Stimulated activated naive CD8-positive, alpha-beta T cell treated with anti-CD3 and anti-CD28 coated beads, Interleukin-15, amount 100 ng/mL, for 72 hours (primary cell): ENCODE measurements around the gene ELL3.
"Not testable (repeated sequence)": the region's sequence is repeated elsewhere in the genome, so short reads cannot be mapped to it uniquely, and the experiment has no call there.

Experiments
- ATAC-seq: fragments of 150-1000 bp; cut with Tn5 transposase; 2 replicates; pipeline ENCODE4 v1.10.0; 2021; ENCODE audit warnings: mild to moderate bottlenecking, moderate library complexity
- DNase-seq, 2 donors: peaks; one replicate each; pipeline ENCODE4 v3.0.0; 2021 to 2022
- H3K27ac Mint-ChIP-seq, 2 donors: one replicate each; pipeline ENCODE4 v1.8.0; 2022; ENCODE audit warnings: mild to moderate bottlenecking in 2 of 2, mixed read lengths in 2 of 2, moderate library complexity in 2 of 2
- H3K27me3 Mint-ChIP-seq: one replicate; pipeline ENCODE4 v1.8.0; 2022; ENCODE audit warnings: mixed read lengths
- H3K4me1 Mint-ChIP-seq: one replicate; pipeline ENCODE4 v1.8.0; 2022; ENCODE audit warnings: mild to moderate bottlenecking, mixed read lengths
- H3K4me3 Mint-ChIP-seq, 2 donors: one replicate each; pipeline ENCODE4 v1.8.0; 2022; ENCODE audit warnings: mild to moderate bottlenecking in 2 of 2, mixed read lengths in 2 of 2, moderate library complexity in 1 of 2
- H3K9me3 Mint-ChIP-seq, 2 donors: one replicate each; pipeline ENCODE4 v1.8.0; 2022; ENCODE audit warnings: mixed read lengths in 2 of 2

The ELL3 gene

GRCh38 chr15:43769584-43770228, 7.1 kb downstream of the ELL3 start:
- no peak overlapping the region for H3K27ac Mint-ChIP-seq
- H3K4me3 Mint-ChIP-seq, result no peak overlapping the region
- no peaks in the 10 kb centered on the region for H3K27me3 Mint-ChIP-seq
- no peaks in the 10 kb centered on the region for H3K9me3 Mint-ChIP-seq
- DNase-seq, result peak; percentile 42 to 45
- no peaks in the 10 kb centered on the region for H3K4me1 Mint-ChIP-seq
- peak; percentile 70 for ATAC-seq

GRCh38 chr15:43763819-43764446, 12.8 kb downstream of the ELL3 start:
- Mint-ChIP-seq H3K27me3 (no peaks in the 10 kb centered on the region), H3K27ac (peak overlapping the region in 1 of 2 donors; percentile 53), H3K4me3 (no peak overlapping the region), H3K4me1 (no peaks in the 10 kb centered on the region), H3K9me3 (no peaks in the 10 kb centered on the region)
- DNase-seq (no peak), ATAC-seq (no peak)

GRCh38 chr15:43762824-43763223, 13.9 kb downstream of the ELL3 start:
- no peak overlapping the region for H3K4me3 Mint-ChIP-seq
- no peak overlapping the region for H3K27ac Mint-ChIP-seq
- H3K9me3 Mint-ChIP-seq, result no peaks in the 10 kb centered on the region
- no peaks in the 10 kb centered on the region for H3K27me3 Mint-ChIP-seq
- ATAC-seq, result no peak
- no peaks in the 10 kb centered on the region for H3K4me1 Mint-ChIP-seq
- no peak for DNase-seq

GRCh38 chr15:43751885-43752284, 24.9 kb downstream of the ELL3 start:
- H3K9me3 Mint-ChIP-seq, result no peaks in the 10 kb centered on the region
- H3K4me1 Mint-ChIP-seq, result peaks cover 51% of the 10 kb centered on the region
- H3K27me3 Mint-ChIP-seq, result no peaks in the 10 kb centered on the region
- H3K4me3 Mint-ChIP-seq, result peak overlapping the region in 1 of 2 donors; percentile 9
- H3K27ac Mint-ChIP-seq, result peak overlapping the region in 1 of 2 donors; percentile 1
- ATAC-seq, result no peak
- DNase-seq, result no peak

- DNase-seq (peak; percentile 33 to 65), ATAC-seq (peak; percentile 64)
- Mint-ChIP-seq H3K4me1 (peaks cover 57% of the 10 kb centered on the region), H3K4me3 (peak overlapping the region; percentile 76 to 82), H3K9me3 (no peaks in the 10 kb centered on the region), H3K27me3 (no peaks in the 10 kb centered on the region), H3K27ac (peak overlapping the region in 1 of 2 donors; percentile 67)
Observed at GRCh38 chr15:43749690-43750345, 26.9 kb downstream of the ELL3 start.

- DNase-seq (no peak), ATAC-seq (no peak)
- H3K4me1 Mint-ChIP-seq, result peaks cover 57% of the 10 kb centered on the region
- H3K4me3 Mint-ChIP-seq, result peak overlapping the region; percentile 92 to 93
- H3K9me3 Mint-ChIP-seq, result no peaks in the 10 kb centered on the region
- peak overlapping the region in 1 of 2 donors; percentile 69 for H3K27ac Mint-ChIP-seq
- H3K27me3 Mint-ChIP-seq, result no peaks in the 10 kb centered on the region
Observed at GRCh38 chr15:43748376-43748775, 28.4 kb downstream of the ELL3 start.

- H3K4me1 Mint-ChIP-seq, result peaks cover 47% of the 10 kb centered on the region
Observed at GRCh38 chr15:43746903-43747309, 29.9 kb downstream of the ELL3 start.

GRCh38 chr15:43746245-43746902, 30.4 kb downstream of the ELL3 start, which contains the start of gene PDIA3:
Gene PDIA3, plus strand, starts transcription at chr15:43746438. Its CDS starts 102 bp downstream, at chr15:43746540.
- H3K9me3 Mint-ChIP-seq, H3K27me3 Mint-ChIP-seq: not testable (repeated sequence)
- ATAC-seq (peak; percentile 87), DNase-seq (peak; percentile 87 to 88)
- peaks cover 43% of the 10 kb centered on the region for H3K4me1 Mint-ChIP-seq
- peak within 1 kb of the TSS; percentile 97 for H3K27ac Mint-ChIP-seq
- peak within 1 kb of the TSS; percentile 92 to 93 for H3K4me3 Mint-ChIP-seq

More at GRCh38 chr15:43746903-43747309, 29.9 kb downstream of the ELL3 start:
- not testable (repeated sequence) for DNase-seq, H3K27me3 Mint-ChIP-seq, H3K9me3 Mint-ChIP-seq
- peak overlapping the region; percentile 92 to 93 for H3K4me3 Mint-ChIP-seq
- ATAC-seq, result peak; percentile 50
- H3K27ac Mint-ChIP-seq, result peak overlapping the region; percentile 96 to 97

GRCh38 chr15:43735416-43735815, 41.4 kb downstream of the ELL3 start:
- DNase-seq (no peak), ATAC-seq (no peak)
- peaks cover 10% of the 10 kb centered on the region for H3K4me1 Mint-ChIP-seq
- no peaks in the 10 kb centered on the region for H3K27me3 Mint-ChIP-seq
- peaks cover 0 to 4% of the 10 kb centered on the region in 2 donors for H3K9me3 Mint-ChIP-seq
- H3K27ac Mint-ChIP-seq, result no peak overlapping the region
- no peak overlapping the region for H3K4me3 Mint-ChIP-seq

- not testable (repeated sequence) for H3K27ac Mint-ChIP-seq, DNase-seq, ATAC-seq, H3K27me3 Mint-ChIP-seq, H3K4me1 Mint-ChIP-seq, H3K9me3 Mint-ChIP-seq, H3K4me3 Mint-ChIP-seq
Observed at GRCh38 chr15:43728053-43728725, 48.6 kb downstream of the ELL3 start.

GRCh38 chr15:43726306-43726705, 50.5 kb downstream of the ELL3 start:
- H3K4me1 Mint-ChIP-seq, H3K4me3 Mint-ChIP-seq, H3K9me3 Mint-ChIP-seq, H3K27ac Mint-ChIP-seq, H3K27me3 Mint-ChIP-seq, DNase-seq, ATAC-seq: not testable (repeated sequence)

- no peak for ATAC-seq
- H3K27ac Mint-ChIP-seq, result no peak overlapping the region
- H3K9me3 Mint-ChIP-seq, result no peaks in the 10 kb centered on the region
- H3K4me1 Mint-ChIP-seq, result no peaks in the 10 kb centered on the region
- H3K4me3 Mint-ChIP-seq, result no peak overlapping the region
- H3K27me3 Mint-ChIP-seq, result peaks cover 7% of the 10 kb centered on the region
- DNase-seq, result no peak
Observed at GRCh38 chr15:43723151-43723550, 53.6 kb downstream of the ELL3 start.
